IMR-90 (cell line): ENCODE data around the gene GALNT9. TPM values are rescaled to one million over a fixed set of nuclear protein-coding genes. Genes with fewer than 3 reads are reported as not detected.

Experiments used
- ATAC-seq: fragments of 200-7000 bp; cut with Tn5 transposase; 2 replicates; pipeline ENCODE4 v1.9.1; 2020; ENCODE audit warnings: low read depth, mild to moderate bottlenecking, moderate library complexity
- BruUV-seq: library from RNA; stranded (reverse); fragments of 400-500 nt; replicated peaks from 2 replicates; lab custom pipeline; 2021; lab: Mats Ljungman, UMichigan
- CTCF ChIA-PET: fragments of 300-600 bp; formaldehyde crosslinking; extraction: SDS; loops from one replicate; lab custom pipeline; 2021; ENCODE audit warnings: antibody characterized with exemption; lab: Yijun Ruan, JAX
- POLR2A ChIA-PET: fragments of 300-600 bp; sonication (Branson Sonifier 250); formaldehyde crosslinking; loops from one replicate; lab custom pipeline; 2022; ENCODE audit warnings: antibody characterized with exemption; ENCODE audit not compliant: unreplicated experiment; lab: Charles Lee
- DNase-seq: peaks from one replicate; pipeline ENCODE4 v3.0.0; 2013
- H2AFZ ChIP-seq: replicated peaks from 2 replicates; pipeline ENCODE3; 2013; ENCODE audit warnings: low read length, mild to moderate bottlenecking; ENCODE audit not compliant: poor library complexity
- H2AK5ac ChIP-seq: 2 replicates; pipeline ENCODE4 v1.6.1; 2013; ENCODE audit warnings: low read depth, low read length, inconsistent platforms
- H2AK9ac ChIP-seq: replicated peaks from 2 replicates; pipeline ENCODE3; 2013; ENCODE audit warnings: mild to moderate bottlenecking, low read depth, low read length, moderate library complexity; ENCODE audit not compliant: poor library complexity
- H2BK120ac ChIP-seq: 2 replicates; pipeline ENCODE4 v1.6.1; 2013; ENCODE audit warnings: low read depth, low read length, inconsistent platforms
- H2BK15ac ChIP-seq: 3 replicates; pipeline ENCODE4 v1.6.1; 2013; ENCODE audit warnings: low read depth, low read length, inconsistent platforms
- H2BK20ac ChIP-seq: 2 replicates; pipeline ENCODE4 v1.6.1; 2013; ENCODE audit warnings: low read depth, mild to moderate bottlenecking, inconsistent platforms, low read length, moderate library complexity
- H2BK5ac ChIP-seq: 2 replicates; pipeline ENCODE4 v1.6.1; 2013; ENCODE audit warnings: mild to moderate bottlenecking, low read depth, low read length, inconsistent platforms; ENCODE audit not compliant: poor library complexity, severe bottlenecking
- H3K14ac ChIP-seq: replicated peaks from 2 replicates; pipeline ENCODE4 v1.6.1; 2013; ENCODE audit warnings: low read depth, low read length, inconsistent platforms
- H3K18ac ChIP-seq: 2 replicates; pipeline ENCODE4 v1.6.1; 2013; ENCODE audit warnings: low read depth, low read length, control low read depth
- H3K23ac ChIP-seq: 2 replicates; pipeline ENCODE4 v1.6.1; 2013; ENCODE audit warnings: low read depth, low read length, inconsistent platforms
- H3K27ac ChIP-seq: 2 replicates; pipeline ENCODE4 v1.5.1; 2013; ENCODE audit warnings: mild to moderate bottlenecking, control low read depth, low read length; ENCODE audit not compliant: insufficient read depth
- H3K27me3 ChIP-seq: 2 replicates; pipeline ENCODE4 v1.6.1; 2013; ENCODE audit warnings: low read length; ENCODE audit not compliant: control insufficient read depth, insufficient read depth
- H3K36me3 ChIP-seq: 2 replicates; pipeline ENCODE4 v1.6.1; 2013; ENCODE audit warnings: low read length, mixed read lengths; ENCODE audit not compliant: control insufficient read depth, insufficient read depth
- H3K4ac ChIP-seq: 2 replicates; pipeline ENCODE4 v1.6.1; 2013; ENCODE audit warnings: low read depth, low read length, inconsistent platforms
- H3K4me1 ChIP-seq: 2 replicates; pipeline ENCODE4 v1.6.1; 2013; ENCODE audit warnings: low read length, mixed read lengths; ENCODE audit not compliant: control insufficient read depth, insufficient read depth
- H3K4me2 ChIP-seq: 2 replicates; pipeline ENCODE4 v1.6.1; 2013; ENCODE audit warnings: low read depth, mild to moderate bottlenecking, control low read depth, low read length, moderate library complexity
- H3K4me3 ChIP-seq: 2 replicates; pipeline ENCODE4 v1.5.1; 2013; ENCODE audit warnings: low read depth, mild to moderate bottlenecking, control low read depth, low read length, moderate library complexity; ENCODE audit not compliant: insufficient read depth
- H3K56ac ChIP-seq: 2 replicates; pipeline ENCODE4 v1.6.1; 2013; ENCODE audit warnings: low read length, inconsistent platforms; ENCODE audit not compliant: insufficient read depth; ENCODE audit errors: extremely low read depth
- H3K79me1 ChIP-seq, 2 experiments: 2 replicates each; pipeline ENCODE4 v1.6.1; 2013; ENCODE audit warnings: low read length in 2 of 2, inconsistent platforms in 1 of 2, low read depth in 1 of 2
- H3K9ac ChIP-seq: 2 replicates; pipeline ENCODE4 v1.6.1; 2013; ENCODE audit warnings: low read depth, low read length, control low read depth
- H3K9me1 ChIP-seq: 2 replicates; pipeline ENCODE4 v1.6.1; 2013; ENCODE audit warnings: low read length, inconsistent platforms; ENCODE audit not compliant: insufficient read depth
- H3K9me3 ChIP-seq: 2 replicates; pipeline ENCODE4 v1.6.1; 2013; ENCODE audit warnings: low read length; ENCODE audit not compliant: control insufficient read depth, insufficient read depth
- H4K20me1 ChIP-seq: 2 replicates; pipeline ENCODE4 v1.6.1; 2013; ENCODE audit warnings: low read length, inconsistent platforms; ENCODE audit not compliant: insufficient read depth
- H4K5ac ChIP-seq: 2 replicates; pipeline ENCODE4 v1.6.1; 2013; ENCODE audit warnings: mild to moderate bottlenecking, low read depth, low read length, control low read depth
- H4K8ac ChIP-seq, 2 experiments: 2 replicates each; pipeline ENCODE4 v1.6.1; 2013; ENCODE audit warnings: low read depth in 2 of 2, low read length in 2 of 2, control low read depth in 1 of 2, inconsistent platforms in 1 of 2
- H4K91ac ChIP-seq: 2 replicates; pipeline ENCODE4 v1.6.1; 2013; ENCODE audit warnings: low read depth, low read length, inconsistent platforms; ENCODE audit not compliant: insufficient read depth
- BHLHE40 ChIP-seq: fragments of 150-350 bp; IDR thresholded peaks from 2 replicates; pipeline ENCODE4 v1.6.1; 2016; ENCODE audit warnings: mild to moderate bottlenecking, low read depth, low read length
- MXI1 ChIP-seq: IDR thresholded peaks from 2 replicates; pipeline ENCODE4 v1.6.1; 2012; ENCODE audit warnings: low read depth, mild to moderate bottlenecking, low read length, moderate library complexity, borderline replicate concordance
- NFE2L2 ChIP-seq: fragments of 150-350 bp; IDR thresholded peaks from 2 replicates; pipeline ENCODE4 v1.6.1; 2016; ENCODE audit warnings: low read depth, mild to moderate bottlenecking, low read length
- POLR2A ChIP-seq: IDR thresholded peaks from 2 replicates; pipeline ENCODE4 v1.6.1; 2012; ENCODE audit warnings: mild to moderate bottlenecking, low read depth, low read length
- WGBS, 2 experiments: methylation state at CpG; one replicate each; pipeline versions ENCODE4 v1.1.5 to v1.1.7; 2013; ENCODE audit warnings: missing lambda C conversion rate in 2 of 2; ENCODE audit not compliant: insufficient read length in 1 of 2; ENCODE audit errors: extremely low coverage in 2 of 2; 5-methylcytosine and 5-hydroxymethylcytosine counted together
- dilution Hi-C: fragments of 300-500 bp; cut with HindIII; formaldehyde crosslinking; loops from one replicate; pipeline ENCODE4 v1.14.3; 2018; ENCODE audit warnings: low sequenced_read_pairs; ENCODE audit not compliant: unreplicated experiment
- in situ Hi-C: fragments of 300-500 bp; cut with MboI; formaldehyde crosslinking; loops from 3 replicates; pipeline ENCODE4 v1.14.3; 2019; ENCODE audit warnings: low sequenced_read_pairs, inconsistent platforms, mixed read lengths
- intact Hi-C: fragments of 100-400 bp; cut with micrococcal nuclease; formaldehyde crosslinking; loops from 2 replicates; pipeline ENCODE4 v1.10.0; 2022
- polyA plus RNA-seq, 3 experiments: library from polyadenylated mRNA; depleted of rRNA; stranded (reverse); fragments of >200 nt; gene quantifications; 2 replicates each; pipeline ENCODE4 v1.2.3, GENCODE V29; 2012; ENCODE audit warnings: low replicate concordance in 1 of 3
- total RNA-seq: library from RNA; depleted of rRNA; stranded (reverse); fragments of >200 nt; gene quantifications from 2 replicates; pipeline ENCODE4 v1.2.3, GENCODE V29; 2012

Gene GALNT9
- total and polyA plus RNA-seq, 2 of the 4 experiments (the other 2 are of a cell fraction) = under 0.01 to 0.12 TPM

DNA sequence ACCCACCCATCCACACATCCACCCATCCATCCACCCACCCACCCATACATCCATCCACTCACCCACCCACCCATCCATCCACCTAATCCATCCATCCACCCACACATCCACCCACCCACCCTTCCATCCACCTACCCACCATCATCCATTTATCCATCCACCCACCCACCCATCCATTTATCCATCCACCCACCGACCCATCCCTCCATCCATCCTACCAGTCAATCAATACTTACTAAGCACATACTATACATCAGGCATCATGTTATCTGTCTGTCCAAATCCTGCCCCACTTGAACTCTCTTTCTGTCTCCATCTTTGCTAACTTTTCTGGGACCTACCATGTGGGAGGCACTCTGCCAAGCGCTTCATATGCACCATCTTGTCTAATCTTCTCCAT lies 15.4 kb downstream of the GALNT9 start:
- ATAC-seq (no peak), DNase-seq (no peak)
- no TSS peak for BruUV-seq
- Histone ChIP-seq H3K9ac (no peak overlapping the region), H3K4ac (no peak overlapping the region), H3K14ac (no peak overlapping the region), H4K91ac (no peak overlapping the region), H2BK15ac (no peak overlapping the region), H3K23ac (no peak overlapping the region), H3K56ac (no peak overlapping the region), H2AK5ac (no peak overlapping the region), H2AK9ac (no peak overlapping the region), H2BK20ac (no peak overlapping the region), H3K4me2 (no peak overlapping the region), H4K20me1 (no peaks in the 10 kb centered on the region), H4K8ac (no peak overlapping the region), H2BK5ac (no peak overlapping the region), H3K9me1 (no peaks in the 10 kb centered on the region), H3K4me3 (no peak overlapping the region), H3K27me3 (peaks cover 1% of the 10 kb centered on the region; the same call in 1 of the 2 replicates), H3K79me1 (no peaks in the 10 kb centered on the region), H4K5ac (no peak overlapping the region), H3K9me3 (peaks cover 15% of the 10 kb centered on the region), H3K36me3 (no peaks in the 10 kb centered on the region), H2BK120ac (no peak overlapping the region), H2AFZ (no peak overlapping the region), H3K27ac (no peak overlapping the region), H3K18ac (no peak overlapping the region), H3K4me1 (no peaks in the 10 kb centered on the region)
- dilution Hi-C loops (no loop called here), in situ Hi-C loops (no loop called here), intact Hi-C loops (no loop called here)
- ChIA-PET CTCF (no interaction called here), POLR2A (no interaction called here)
- 100% methylated on average over 1 of the region's 2 CpGs; no CpG with 5 or more reads in 1 of the 2 experiments for WGBS, 2 experiments
- TF ChIP-seq NFE2L2 = no peak
- no peak for TF ChIP-seq MXI1
- no peak for TF ChIP-seq BHLHE40
- no peak for TF ChIP-seq POLR2A
